Kidney (tissue), 14 donors: Measurements from ENCODE around the gene NRG2. TPM values are rescaled to one million over a fixed set of nuclear protein-coding genes. Genes with fewer than 3 reads are reported as not detected.

Experiments used
- DNase-seq, 5 donors: peaks; one replicate each; pipeline ENCODE4 v3.0.0-alpha.2; 2013 to 2020
- FAIRE-seq: peaks from 2 replicates; lab custom pipeline; 2012; peaks lifted over from hg19 to GRCh38; lab: Jason Lieb, UNC
- H3K27ac ChIP-seq, 2 donors: one replicate each; pipeline ENCODE4 v1.7.0; 2013; ENCODE audit warnings: low read depth in 2 of 2, low read length in 2 of 2, inconsistent platforms in 1 of 2
- H3K27me3 ChIP-seq: one replicate; pipeline ENCODE4 v1.7.1; 2013; ENCODE audit warnings: low read length, inconsistent platforms; ENCODE audit not compliant: control insufficient read depth, insufficient read depth
- H3K36me3 ChIP-seq, 3 donors: one replicate each; pipeline versions ENCODE4 v1.7.0 to v1.7.1; 2013; ENCODE audit warnings: low read length in 3 of 3, control low read depth in 1 of 3, inconsistent platforms in 1 of 3; ENCODE audit not compliant: insufficient read depth in 3 of 3, control insufficient read depth in 2 of 3
- H3K4me1 ChIP-seq, 3 donors: one replicate each; pipeline versions ENCODE4 v1.7.0 to v1.7.1; 2013; ENCODE audit warnings: low read length in 3 of 3, inconsistent platforms in 1 of 3, low read depth in 1 of 3; ENCODE audit not compliant: control insufficient read depth in 2 of 3, insufficient read depth in 2 of 3
- H3K4me3 ChIP-seq, 3 donors: one replicate each; pipeline versions ENCODE4 v1.7.0 to v1.8.1; 2013; ENCODE audit warnings: low read length in 3 of 3, control low read depth in 1 of 3, inconsistent platforms in 1 of 3
- H3K9ac ChIP-seq, 3 donors: one replicate each; pipeline versions ENCODE4 v1.7.0 to v1.7.1; 2013; ENCODE audit warnings: low read length in 3 of 3, control low read depth in 1 of 3, inconsistent platforms in 1 of 3
- H3K9me3 ChIP-seq, 3 donors: one replicate each; pipeline versions ENCODE4 v1.7.0 to v1.7.1; 2013; ENCODE audit warnings: low read length in 3 of 3, control low read depth in 1 of 3, inconsistent platforms in 1 of 3; ENCODE audit not compliant: control insufficient read depth in 2 of 3, insufficient read depth in 1 of 3
- CTCF ChIP-seq: IDR thresholded peaks from 3 replicates; pipeline ENCODE4 v1.5.1; 2012; ENCODE audit warnings: mild to moderate bottlenecking, moderate library complexity, borderline replicate concordance; ENCODE audit not compliant: insufficient read depth; ENCODE audit errors: extremely low read depth
- intact Hi-C: fragments of 100-400 bp; cut with DNase I; formaldehyde crosslinking; loops from one replicate; pipeline ENCODE4 v1.11.1; 2022
- polyA plus RNA-seq: library from polyadenylated mRNA; stranded (reverse); fragments of 350-450 nt; fragmentation: Illumina TruSeq; extraction: RNeasy Lipid Tissue Mini Kit (QIAGEN cat#74804); gene quantifications from one replicate; pipeline ENCODE4 v1.2.3, GENCODE V29; 2014; ENCODE audit warnings: low read depth, low replicate concordance; ENCODE audit not compliant: insufficient read depth
- total RNA-seq: library from RNA; stranded (reverse); fragmentation: NEBNext Ultra II Directional; extraction: Animal tissue kit (Norgen Biotek cat#: 25700); gene quantifications from one replicate; pipeline ENCODE4 v1.2.1, GENCODE V29; 2021
- donor health status: control.
- donor health status: control.
- donor health status: control.
- donor health status: control.
- donor health status: control.
- donor health status: DM: yes; HTN: yes; CAD: no.
- donor health status: Normal renal cell carcinoma (clear cell type).

NRG2 gene
- total and polyA plus RNA-seq, 2 donors from 2014 or later, result 1.9 to 4.6 TPM

DNA sequence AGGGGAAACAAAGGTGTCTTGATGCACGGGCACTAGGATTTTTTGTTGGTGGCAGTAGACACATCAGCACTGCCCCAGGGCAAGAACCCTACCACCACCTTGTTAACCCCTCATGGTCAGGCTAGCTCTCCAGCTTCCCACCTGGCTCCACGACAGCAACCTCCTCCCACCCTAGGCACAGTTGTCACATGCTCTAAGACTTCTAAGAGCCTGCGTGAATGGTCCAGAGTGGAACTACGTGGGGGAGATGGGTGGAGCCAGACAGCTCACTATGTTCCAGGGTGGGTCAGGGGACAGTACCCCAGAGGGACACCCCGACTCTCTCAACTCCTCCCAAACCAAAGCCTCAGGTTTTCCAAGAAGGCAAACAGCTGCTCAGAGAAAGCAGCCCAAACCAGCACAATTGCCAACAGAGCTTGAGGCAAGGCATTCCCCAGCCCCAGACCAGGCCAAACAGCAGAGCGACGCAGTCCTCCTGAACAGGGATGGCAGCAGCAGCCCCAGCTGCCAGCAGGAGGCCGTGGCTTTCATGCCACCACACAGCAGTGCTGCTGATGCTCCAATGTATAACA lies 78.0 kb downstream of the NRG2 start:
- no peak overlapping the region for H3K9ac ChIP-seq
- no peak overlapping the region for H3K27ac ChIP-seq
- no peak overlapping the region for H3K4me3 ChIP-seq
- H3K9me3 ChIP-seq, result no peaks in the 10 kb centered on the region
- FAIRE-seq (no peak), DNase-seq (no peak)
- no peaks in the 10 kb centered on the region for H3K4me1 ChIP-seq
- intact Hi-C loops, result loop anchor here (5.0 kb wide), 1 partner anchor 178 kb away; no protein-coding TSS in a partner anchor
- no peaks in the 10 kb centered on the region for H3K27me3 ChIP-seq
- TF ChIP-seq CTCF, result no peak
- no peaks in the 10 kb centered on the region for H3K36me3 ChIP-seq

GRCh38 chr5:139964266-139964993 lies 78.7 kb downstream of the NRG2 start:
- H3K9me3 ChIP-seq, result no peaks in the 10 kb centered on the region
- DNase-seq, result no peak
- no peak for TF ChIP-seq CTCF

DNA sequence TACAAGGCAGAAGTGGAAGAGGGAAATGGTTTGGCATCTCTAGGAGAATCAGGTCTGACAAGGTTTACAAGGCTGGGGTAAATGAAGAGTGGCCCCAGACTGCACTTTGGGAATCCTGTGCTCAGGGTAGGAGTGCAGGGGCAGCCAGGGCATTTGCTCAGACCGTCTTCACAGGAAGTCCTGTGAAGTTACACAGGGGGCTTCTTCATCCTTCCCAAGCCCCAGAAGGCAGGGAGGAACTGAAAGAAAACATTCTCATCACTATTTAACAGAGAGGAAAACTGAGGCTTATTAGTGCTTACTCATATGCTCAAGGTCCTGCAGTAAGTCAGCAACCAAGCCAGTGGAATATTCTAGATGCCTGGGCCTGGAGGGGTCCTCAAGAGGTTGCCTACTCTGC lies 80.7 kb downstream of the NRG2 start:
- TF ChIP-seq CTCF, result no peak
- intact Hi-C loops, result no loop called here
- no peaks in the 10 kb centered on the region for H3K27me3 ChIP-seq
- no peaks in the 10 kb centered on the region for H3K36me3 ChIP-seq
- H3K9ac ChIP-seq, result no peak overlapping the region
- H3K4me1 ChIP-seq, result no peaks in the 10 kb centered on the region
- no peak for FAIRE-seq
- DNase-seq, result no peak
- H3K4me3 ChIP-seq, result no peak overlapping the region
- H3K9me3 ChIP-seq, result no peaks in the 10 kb centered on the region
- H3K27ac ChIP-seq, result no peak overlapping the region

More at GRCh38 chr5:139964266-139964993, 78.7 kb downstream of the NRG2 start:
- Histone ChIP-seq H3K27ac (no peak overlapping the region), H3K4me3 (no peak overlapping the region), H3K9ac (no peak overlapping the region), H3K36me3 (no peaks in the 10 kb centered on the region), H3K4me1 (no peaks in the 10 kb centered on the region), H3K27me3 (no peaks in the 10 kb centered on the region)
- FAIRE-seq, result no peak
- intact Hi-C loops, result no loop called here
